GM18511 (cell line): ENCODE data around the gene FXYD6.

Source experiments
- ATAC-seq: cut with Tn5 transposase; IDR thresholded peaks from one replicate; pipeline ENCODE4 v1.9.1; 2021; ENCODE audit warnings: mild to moderate bottlenecking, moderate library complexity; ENCODE audit not compliant: unreplicated experiment

The FXYD6 gene

DNA sequence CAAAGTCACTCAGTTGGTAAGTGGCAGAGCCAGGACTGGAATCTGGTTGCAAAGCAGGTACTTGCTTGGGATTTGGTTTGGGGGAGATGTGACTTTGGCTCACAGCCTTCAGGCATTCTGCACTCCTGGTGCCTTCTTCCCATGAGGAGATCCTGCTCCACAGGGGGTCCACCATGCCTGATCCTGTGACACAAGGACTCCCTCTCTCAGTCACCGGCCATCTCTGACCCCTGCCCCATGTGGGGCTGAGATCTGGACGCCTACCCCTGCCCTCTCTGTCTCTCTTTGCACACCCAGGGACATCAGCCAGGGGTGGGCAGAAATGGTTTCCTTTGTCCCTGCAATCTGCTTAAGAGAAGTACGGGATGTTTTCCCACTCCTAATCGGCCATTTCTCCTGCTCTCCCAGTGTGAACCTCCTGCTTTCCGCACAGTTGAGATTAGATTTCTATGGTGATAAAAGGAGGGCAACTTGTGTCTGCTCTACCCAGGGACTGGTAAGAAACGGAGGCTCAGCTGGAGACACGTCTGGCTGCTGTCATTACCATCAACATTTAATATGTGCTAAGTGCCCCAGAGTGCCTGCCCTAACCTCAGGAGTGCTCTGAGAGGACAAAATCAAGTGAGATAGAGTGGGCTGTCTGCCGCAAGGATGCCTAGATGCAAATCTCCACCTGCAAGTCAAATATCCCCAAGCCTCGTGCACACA lies 11.1 kb upstream of the FXYD6 start:
- no peak for ATAC-seq

DNA sequence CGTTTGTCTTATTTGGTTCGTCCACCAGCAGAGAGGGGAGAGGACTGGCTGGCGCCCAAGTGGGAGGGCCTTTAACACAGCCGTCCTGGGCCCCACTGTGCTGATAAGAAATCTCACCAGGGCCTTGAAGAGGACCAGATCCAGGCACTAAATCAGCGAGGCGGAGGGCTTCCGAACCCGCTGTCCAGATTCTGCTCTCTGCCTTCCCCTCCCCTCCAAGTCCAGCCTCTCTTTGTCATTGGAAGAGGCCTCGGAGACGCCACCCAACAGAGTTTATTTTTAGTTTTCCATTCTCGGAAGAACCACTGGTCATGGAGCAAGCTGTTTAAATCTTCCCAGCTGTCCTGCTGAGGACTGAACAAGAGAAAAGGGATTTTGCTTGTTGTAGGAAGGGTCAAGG lies 9.3 kb upstream of the FXYD6 start:
- ATAC-seq = no peak

DNA sequence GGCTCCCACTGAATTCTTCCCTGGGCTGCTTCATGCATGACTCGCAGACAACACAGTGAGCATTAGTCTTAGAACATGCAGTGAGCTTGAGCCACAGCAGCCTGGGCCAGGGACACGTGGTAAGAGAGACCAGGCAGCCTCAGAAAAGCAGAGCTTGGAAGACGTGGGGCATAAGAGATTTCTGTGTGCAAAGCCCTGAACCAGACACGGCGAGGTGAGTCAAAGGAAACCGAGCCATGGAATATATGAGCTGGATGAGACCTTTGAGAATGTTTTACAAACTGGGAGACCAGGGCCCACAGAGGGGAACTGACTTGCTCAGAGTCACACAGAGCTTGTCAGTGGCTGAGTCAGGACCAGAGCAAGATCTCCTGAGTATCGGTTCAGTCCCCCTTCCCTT lies 8.5 kb upstream of the FXYD6 start:
- ATAC-seq = no peak

DNA sequence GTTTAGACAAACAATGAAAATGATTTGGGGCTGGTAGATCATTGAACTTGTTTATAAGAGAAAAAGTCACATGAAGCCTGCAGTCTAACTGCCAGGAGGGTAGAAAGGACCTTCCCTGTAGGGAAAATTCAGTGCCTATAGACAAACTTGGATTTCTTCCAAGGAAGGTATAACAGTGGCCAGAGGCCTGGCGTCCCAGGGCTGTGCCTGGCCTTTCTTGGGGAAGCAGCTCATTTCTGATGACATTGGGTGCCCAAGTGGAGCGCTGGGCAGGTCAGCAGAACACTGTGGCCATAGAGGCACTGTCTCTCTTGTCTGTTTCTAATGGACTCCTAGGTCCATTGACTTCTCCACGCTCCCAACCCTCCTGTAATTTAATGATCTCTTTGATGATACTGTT lies 6.6 kb upstream of the FXYD6 start:
- ATAC-seq = no peak

DNA sequence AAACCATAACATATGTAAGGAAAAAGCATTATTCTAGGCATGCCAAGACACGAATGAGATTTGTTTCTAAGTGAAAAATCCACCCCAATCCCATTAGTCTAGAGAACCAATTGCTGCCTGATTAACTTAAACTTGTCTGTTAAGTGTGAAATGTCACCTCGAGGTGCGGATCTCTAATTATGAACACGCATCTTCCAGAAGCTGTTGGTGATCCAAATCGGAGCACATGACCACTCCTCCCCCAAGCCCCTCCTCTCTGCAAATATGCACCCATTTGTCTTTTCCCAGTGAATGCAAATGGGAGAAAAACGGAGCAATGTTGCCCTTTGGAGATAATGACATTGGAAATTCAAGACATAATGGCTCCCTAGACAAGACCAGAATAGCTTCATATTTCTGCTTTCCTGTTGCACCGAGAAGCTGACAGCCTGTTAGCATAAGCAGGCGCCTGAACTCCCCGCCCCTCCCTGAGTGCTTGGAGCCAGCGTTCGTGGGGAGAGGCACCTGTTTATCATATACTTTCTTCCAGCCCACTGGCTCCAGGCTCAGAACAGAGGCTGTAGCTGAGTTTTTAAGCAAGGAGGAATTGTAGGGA lies 6.0 kb upstream of the FXYD6 start:
- ATAC-seq = no peak

DNA sequence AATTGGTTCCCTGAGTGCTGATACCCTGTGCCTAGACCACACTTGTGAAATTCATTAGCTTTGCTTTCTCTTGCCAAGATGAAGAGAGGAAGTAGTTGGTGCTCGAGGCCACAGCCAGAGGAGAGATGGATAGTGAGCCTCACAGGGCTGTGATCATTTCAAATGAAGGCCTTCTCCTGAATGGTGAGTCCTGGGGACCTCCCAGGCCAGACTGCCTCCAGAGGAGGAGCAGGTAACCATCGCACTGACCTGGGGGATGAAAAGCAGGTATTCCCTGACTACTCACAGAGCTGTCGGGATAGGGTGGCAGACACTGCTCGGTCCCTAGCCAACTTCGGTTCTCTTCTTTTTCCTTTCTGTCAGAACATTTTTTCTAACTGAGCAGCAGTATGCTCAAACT lies 4.8 kb upstream of the FXYD6 start:
- ATAC-seq = no peak

DNA sequence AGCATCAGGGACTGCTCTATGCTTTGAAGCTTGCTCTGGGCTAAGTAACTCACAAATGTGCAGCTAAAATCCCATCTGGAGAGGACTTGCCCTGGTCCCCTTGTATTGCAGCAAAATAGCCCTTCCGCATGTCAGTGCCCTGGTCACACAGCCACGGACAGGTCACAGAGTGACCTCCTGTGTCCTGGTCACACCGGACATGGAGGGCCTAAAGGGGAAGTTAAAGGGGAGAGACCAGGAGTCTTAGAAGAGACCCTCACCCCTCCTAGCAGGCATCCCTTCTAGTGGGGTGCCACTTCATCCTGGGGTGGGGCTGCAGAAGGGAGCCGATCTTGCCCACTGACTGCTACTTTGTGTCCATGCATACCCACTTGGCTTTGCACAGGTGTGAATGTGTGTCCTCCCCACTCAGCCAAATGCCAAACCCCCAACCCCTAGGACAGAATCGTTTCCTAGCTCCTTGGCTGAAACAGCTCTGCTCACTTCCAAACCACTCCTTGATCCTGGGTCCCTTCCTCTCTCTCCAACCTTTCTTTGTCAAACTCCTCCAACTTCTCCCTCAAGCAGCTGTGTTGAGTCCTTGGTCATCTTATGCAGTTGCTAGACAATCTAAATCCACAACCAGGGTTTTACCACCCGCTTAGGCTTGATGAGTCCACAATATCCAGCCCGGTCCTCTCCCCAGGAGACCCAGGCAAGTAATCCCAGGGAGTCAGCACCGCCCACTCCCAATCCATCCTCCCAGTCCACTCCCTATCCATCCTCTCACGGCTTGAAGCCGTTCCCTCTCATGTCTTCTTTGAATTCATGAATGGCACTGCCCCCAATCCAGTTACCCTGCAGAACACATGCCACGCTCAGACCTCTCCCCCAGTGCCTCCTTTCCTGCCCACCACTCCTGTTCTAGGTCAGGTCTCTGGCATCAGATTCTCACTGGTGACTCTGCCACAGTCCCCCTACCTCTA lies 3.3 kb upstream of the FXYD6 start:
- ATAC-seq = no peak

DNA sequence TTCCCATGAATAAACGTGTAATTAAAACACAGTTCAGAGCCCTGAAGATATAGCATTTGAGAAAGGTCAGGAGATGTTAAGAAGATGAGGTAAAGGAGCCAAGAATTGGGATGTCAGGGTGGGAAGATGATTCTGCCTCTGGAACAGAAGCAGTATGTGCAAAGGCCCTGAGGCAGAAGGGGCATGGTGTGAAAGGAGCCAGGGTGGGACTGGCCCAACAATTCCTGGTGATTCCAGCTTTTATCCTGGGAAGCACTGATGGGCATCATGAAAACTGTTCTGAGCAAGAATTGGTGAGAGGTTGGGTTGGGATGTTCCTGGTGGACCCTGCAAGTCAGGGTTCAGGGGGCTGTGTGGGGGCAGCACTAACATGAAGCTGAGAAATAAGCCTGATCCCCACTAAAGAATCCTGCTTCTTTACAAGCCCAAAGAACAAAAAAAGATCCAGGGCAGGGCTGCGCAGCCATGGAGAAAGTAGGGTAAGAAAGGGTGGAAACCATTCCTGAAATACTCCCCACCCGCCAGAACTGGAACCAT lies 2.5 kb upstream of the FXYD6 start:
- no peak for ATAC-seq

DNA sequence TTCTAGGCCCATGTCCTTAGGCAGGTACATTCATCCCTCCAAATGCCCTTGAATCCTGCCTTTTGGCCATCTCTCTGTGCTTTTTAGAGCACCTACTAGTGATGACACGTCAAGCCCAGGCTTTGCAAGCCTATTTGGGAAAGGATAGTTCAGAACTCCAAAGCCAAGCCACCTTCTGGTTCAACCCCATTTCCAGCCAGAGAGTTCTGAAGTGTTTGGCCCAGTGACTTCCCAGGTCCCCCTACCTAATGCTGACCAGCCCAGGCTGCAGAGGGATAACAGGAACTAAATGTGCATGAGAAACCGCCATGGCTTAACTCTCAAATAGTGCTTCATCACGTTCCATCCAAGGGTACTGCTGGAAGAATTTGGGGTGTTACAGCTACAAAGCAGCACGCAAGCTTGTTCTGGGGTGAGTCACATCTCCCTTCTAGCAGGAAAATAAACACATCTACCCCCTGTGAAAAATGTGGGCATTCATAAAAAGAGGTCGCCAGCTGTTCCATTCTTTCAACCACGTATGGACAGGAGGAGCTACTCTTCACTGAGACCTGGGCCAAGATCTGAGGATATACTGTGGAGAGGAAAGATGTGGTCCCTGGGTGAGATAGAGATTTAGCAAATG lies 2.0 kb upstream of the FXYD6 start:
- ATAC-seq = no peak

DNA sequence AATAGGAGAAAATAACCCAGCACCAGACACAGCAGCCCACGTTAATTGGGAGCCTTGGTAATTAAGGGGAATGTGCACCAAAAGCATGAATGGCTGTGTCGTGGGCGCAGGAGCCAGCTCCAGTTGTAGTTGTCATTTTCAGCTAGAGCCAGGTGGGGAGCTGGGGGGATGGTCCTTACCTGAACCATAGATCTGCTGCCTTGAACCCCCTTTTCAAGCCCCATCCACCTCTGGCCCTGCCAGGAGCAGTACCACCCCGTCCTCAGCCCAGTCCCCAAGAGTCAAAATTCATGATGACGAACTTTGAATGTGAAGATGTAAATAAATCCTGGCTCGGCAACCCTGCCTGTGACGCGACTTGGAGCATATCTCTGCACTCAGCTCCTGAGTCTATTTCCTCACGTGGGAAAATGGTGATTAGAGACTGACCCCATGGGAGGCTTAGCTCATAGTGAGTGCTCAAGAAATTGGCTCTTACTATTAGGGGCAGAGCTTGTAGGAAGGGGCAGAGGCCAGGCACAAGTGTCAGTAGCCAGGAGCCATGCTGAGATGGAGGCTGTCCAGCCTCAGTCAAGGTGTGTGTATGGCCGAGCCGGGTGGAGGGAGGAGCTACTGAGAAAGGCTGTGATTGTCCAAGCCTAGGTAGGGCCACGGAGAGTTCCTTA lies 794 bp upstream of the FXYD6 start:
- ATAC-seq = no peak

DNA sequence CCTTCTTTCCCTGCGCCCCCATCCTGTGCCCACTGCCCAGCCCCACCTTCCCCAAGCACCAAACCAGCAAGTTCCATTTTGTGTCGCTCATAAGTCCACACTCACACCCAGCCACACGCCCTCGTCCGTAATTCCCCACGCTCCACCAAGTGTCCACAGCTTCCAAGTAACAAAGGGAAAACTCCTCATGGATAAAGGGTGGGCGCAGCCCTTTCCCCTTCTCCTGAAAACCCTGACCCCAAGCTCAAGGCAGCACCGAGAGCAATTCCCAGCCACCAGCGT lies 458 bp downstream of the FXYD6 start:
- no peak for ATAC-seq

DNA sequence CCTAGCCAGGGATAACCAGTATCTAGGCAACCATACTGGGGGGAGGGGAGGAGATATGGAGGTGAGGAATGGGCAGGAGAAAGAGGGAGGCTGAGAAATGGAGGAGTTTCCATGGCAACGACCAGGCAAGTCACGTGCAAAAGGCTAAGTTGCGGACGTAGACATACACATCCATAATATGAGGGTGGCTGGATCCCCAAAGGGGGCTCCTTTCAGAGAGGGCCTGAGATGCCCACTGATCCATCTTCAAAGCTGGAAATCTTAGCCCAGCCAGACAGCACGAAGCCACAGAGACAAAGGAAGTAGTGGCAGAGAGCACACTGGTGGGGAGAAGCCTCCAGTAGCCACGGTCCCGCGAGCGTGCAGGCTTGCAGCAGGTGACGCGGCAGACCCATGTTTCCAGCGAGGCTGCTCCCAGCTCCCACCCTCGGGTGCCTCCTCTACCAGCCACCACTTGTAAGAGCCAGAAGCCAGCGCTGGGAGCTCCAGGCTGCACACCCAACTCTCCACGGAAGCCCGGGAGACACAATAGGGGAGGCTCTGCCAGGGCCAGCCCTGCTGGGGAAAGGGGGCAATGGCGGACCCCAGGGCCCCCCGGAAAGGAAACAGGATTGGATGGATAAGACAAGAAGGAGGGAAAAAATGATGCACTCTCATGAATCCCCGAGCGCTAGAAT lies 938 bp downstream of the FXYD6 start:
- ATAC-seq = no peak

DNA sequence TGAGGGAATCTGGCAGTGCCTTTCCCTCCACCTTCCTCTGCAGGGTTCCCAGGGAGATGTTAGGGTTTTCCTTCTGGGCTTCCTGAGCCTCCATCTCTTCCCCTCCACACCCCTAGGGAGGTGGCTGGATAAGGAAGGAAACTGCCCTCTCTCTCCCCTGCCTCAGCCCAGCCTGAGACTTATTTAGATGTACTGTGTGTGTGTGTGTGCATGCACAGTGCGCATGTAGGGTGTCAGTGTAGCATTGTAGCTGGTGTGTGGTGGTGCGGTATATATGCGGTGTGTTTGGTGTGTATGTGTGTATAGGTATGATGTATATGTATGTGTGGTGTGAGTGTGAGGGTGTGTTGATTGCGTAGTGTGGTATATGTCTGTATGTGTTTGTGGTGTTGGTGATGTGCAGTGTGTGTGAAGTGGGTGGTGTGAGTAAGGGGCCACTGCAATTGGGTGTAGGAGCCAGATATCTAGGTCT lies 1.5 kb downstream of the FXYD6 start:
- ATAC-seq = no peak

DNA sequence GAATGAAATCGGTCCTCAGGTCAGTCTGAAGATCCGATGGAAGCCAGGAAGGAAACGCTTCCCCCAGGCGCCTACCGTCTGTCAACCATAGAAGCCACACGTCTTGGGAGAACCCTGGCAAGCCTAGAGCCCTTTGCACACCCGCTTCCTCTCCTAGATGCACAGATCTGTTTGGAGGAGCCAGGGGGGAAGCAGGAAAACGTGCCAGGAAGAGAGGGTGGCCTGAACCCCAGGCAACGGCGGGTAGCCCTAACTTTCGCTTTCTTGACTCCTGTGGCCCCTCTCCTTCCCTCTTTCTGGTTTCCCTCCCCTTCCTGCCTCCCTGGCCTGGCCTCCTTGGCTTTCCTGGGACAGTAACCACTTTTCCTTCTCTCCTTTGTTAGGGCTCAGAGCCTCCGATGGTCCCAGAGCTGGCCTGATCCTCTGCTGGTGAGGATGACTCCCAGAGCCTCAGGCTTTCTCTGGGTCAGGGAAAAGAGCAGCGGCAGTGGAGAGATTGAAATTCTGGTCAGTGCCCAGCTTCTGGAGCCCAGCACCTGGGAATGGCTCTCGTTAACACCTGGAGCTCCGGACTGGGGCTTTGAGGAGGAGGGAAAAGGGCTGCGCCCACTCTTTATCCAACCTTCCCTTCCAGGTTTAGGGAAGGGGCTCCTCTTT lies 2.1 kb downstream of the FXYD6 start:
- ATAC-seq = no peak

DNA sequence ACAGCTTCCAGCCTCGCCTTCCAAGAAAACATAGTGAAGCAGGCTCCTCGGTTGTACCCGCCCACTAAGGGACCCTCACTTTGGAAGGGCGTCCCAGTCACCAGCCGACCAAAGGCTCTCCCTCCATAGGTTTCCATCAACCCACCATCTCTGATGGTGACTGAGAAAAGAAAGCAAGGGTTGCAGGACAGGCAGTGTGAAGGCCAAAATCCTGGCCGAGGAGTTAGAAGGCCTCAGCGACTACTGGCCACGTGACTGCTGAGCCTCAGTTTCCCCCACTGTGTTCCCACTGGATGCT lies 2.7 kb downstream of the FXYD6 start:
- ATAC-seq = no peak

DNA sequence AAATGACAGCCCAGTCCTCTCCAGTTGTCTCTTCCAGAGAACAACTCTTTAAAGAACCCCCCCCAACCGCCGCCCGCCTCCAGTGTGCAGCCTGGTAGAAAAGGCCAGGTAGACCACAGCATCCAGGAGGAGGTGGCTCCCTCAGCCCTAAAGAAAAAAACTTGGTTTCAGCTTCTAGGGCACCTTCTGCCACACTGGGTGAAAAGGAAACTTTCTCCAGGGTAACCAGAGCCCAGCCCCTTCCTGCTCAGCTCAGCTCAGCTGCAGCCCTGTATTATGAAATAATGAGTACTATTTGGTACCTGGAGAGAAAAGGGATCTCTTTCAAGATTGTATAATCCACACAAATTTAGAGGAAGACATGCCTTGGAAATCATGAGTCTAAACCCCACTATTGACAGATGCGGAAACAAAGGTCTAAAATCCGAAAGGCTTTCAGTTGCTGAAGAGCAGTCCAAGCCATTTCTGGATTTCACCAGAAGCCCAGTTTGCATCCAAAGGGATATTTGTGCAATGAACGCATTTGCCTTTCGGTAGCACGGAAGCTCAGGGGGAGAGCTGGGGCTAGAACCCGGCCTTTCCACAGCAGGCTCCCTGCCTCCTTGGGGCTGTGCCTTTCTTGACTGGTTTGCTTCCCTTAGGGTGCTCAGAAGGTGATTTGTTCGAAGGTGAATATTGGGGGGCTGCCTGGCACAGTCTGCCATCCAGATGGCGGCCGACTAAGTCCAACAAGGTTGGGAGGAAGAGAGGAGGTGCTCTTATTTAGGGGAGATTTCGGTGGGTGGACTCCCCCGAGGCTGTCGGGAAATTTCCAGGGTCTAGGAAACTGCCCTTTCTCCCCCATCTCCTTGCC lies 3.3 kb downstream of the FXYD6 start:
- no peak for ATAC-seq

DNA sequence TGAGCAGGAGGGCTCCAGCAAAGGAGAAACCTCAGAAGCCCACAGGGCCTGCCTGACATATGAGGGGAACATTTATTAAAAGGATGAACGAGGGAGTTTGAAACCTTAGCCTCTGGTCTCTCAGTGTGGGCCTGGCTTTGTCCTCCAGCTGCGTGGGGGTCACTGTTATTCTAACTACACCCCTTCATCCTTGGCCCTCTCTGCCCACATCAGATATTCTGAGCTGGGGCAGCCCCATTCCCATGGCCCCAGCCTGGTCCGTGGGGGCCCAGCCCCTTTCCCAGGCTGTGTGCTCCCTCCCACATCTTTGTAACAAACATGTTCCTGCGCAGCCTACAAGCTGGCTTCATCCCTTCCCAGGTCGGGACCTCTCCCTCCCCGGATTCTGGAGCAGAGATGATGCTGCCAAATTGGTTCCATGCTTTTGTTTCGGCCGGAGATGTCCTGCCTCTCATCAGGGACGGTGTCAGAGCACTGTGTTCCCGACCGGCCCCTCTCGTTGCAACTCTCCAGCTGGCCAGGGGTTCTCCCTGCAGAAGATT lies 4.0 kb downstream of the FXYD6 start:
- no peak for ATAC-seq

DNA sequence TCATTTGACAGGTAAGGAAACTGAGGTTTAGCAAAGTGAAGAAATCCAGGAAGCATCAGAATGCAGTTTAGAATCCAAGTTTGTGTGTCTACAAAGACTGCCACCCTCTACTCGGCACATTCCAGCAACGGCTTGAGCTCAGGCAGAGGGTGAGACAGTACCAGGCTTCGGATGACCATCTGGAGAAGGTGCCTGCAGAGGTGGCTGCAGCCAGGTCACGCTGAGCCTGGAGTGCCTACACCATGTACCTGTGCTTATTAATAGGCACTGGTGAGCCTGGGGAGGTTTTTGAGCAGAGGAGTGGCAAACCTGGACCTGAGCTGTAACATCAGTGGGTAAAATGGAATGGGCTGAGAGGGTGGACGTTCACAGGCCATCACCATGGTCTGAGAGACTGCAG lies 4.7 kb downstream of the FXYD6 start:
- no peak for ATAC-seq

DNA sequence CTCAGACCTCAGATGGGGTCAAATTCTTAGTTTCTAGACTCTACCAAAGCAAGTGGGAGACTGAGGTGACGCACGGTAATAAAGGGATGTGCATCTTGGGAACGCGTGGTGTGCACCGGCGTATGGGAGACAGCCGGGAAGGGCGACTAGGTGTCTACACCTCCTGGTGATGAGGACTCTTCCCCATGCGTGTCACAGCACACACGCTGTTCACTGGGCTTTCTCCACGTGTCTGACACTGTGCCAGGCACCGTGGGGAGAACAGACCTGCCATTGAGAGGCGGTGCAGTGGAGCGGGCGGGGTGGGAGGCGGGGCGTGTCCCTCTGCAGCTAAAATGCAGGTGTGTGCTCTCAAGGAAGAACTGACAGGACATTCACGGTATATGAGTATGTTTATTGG lies 5.3 kb downstream of the FXYD6 start:
- no peak for ATAC-seq
